Sigmoid colon (tissue), 7 donors: ENCODE data around the gene ISOC2. TPM values are rescaled to one million over a fixed set of nuclear protein-coding genes. Genes with fewer than 3 reads are reported as not detected.

Experiments
- DNase-seq: peaks from one replicate; pipeline ENCODE4 v3.0.0-alpha.2; 2019
- H3K27ac ChIP-seq, 4 donors: fragments of 200-600 bp; sonication (generic); one replicate each; pipeline ENCODE4 v1.5.1; 2016 to 2019; ENCODE audit warnings: mild to moderate bottlenecking in 1 of 4
- H3K27me3 ChIP-seq, 3 donors: fragments of 200-600 bp; sonication (generic); one replicate each; pipeline ENCODE4 v1.5.1; 2019; ENCODE audit warnings: mild to moderate bottlenecking in 1 of 3
- H3K36me3 ChIP-seq, 4 donors: fragments of 200-600 bp; sonication (generic); one replicate each; pipeline ENCODE4 v1.5.1; 2016 to 2019
- H3K4me1 ChIP-seq, 4 donors: fragments of 200-600 bp; sonication (generic); one replicate each; pipeline ENCODE4 v1.5.1; 2017 to 2019
- H3K4me3 ChIP-seq, 4 donors: fragments of 200-600 bp; sonication (generic); one replicate each; pipeline ENCODE4 v1.5.1; 2017 to 2019; ENCODE audit warnings: mild to moderate bottlenecking in 2 of 4, moderate library complexity in 1 of 4
- H3K9me3 ChIP-seq, 4 donors: fragments of 200-600 bp in 3 of 4; sonication (generic) in 3 of 4; one replicate each; pipeline versions ENCODE4 v1.5.1 to v1.6.1; 2013 to 2019
- CTCF ChIP-seq, 4 experiments: fragments of 450-650 bp in 3 of 4; fragments of 200-600 bp in 1 of 4; IDR thresholded peaks; one replicate each; pipeline ENCODE4 v1.5.1; 2016 to 2019; ENCODE audit warnings: antibody characterized with exemption in 4 of 4, mild to moderate bottlenecking in 3 of 4, moderate library complexity in 2 of 4
- EP300 ChIP-seq, 4 donors: sonication (generic); formaldehyde crosslinking; IDR thresholded peaks; one replicate each; pipeline ENCODE4 v1.6.1; 2017; ENCODE audit warnings: antibody characterized with exemption in 4 of 4
- POLR2A ChIP-seq, 2 donors: fragments of 450-650 bp; IDR thresholded peaks; one replicate each; pipeline ENCODE4 v1.6.1; 2016; ENCODE audit warnings: antibody characterized with exemption in 2 of 2, mild to moderate bottlenecking in 2 of 2, moderate library complexity in 2 of 2
- POLR2AphosphoS5 ChIP-seq, 4 donors: sonication (generic); formaldehyde crosslinking; IDR thresholded peaks; one replicate each; pipeline ENCODE4 v1.6.1; 2017; ENCODE audit warnings: antibody characterized with exemption in 4 of 4
- WGBS, 2 donors: extraction: QIAGEN DNeasy Blood & Tissue Kit; methylation state at CpG; one replicate each; pipeline ENCODE4 v1.1.7; 2013; 5-methylcytosine and 5-hydroxymethylcytosine counted together
- intact Hi-C: fragments of 100-400 bp; cut with DNase I; formaldehyde crosslinking; loops from one replicate; pipeline ENCODE4 v1.15.1; 2023
- polyA plus RNA-seq, 3 donors: library from polyadenylated mRNA; stranded (reverse); fragments of 200-250 nt; gene quantifications; one replicate each; pipeline ENCODE4 v1.2.3, GENCODE V29; 2013
- total RNA-seq, 4 donors: library from RNA; depleted of rRNA; stranded (reverse); fragments of >200 nt; gene quantifications; one replicate each; pipeline ENCODE4 v1.1.0, GENCODE V29; 2016
- donor health status: healthy with polysubstance abuse.
- donor health status: Bipolar disorder and iron deficiency.
- donor health status: healthy.

The ISOC2 gene
- total and polyA plus RNA-seq, 7 donors: 90.3 to 173 (median 114) TPM

- H3K4me3 ChIP-seq: peak within 1 kb of the TSS; percentile 60 to 82 (median 64)
- peaks cover 0 to 1% (median 0%) of the 10 kb centered on the region in 4 donors for H3K36me3 ChIP-seq
- DNase-seq: peak; percentile 99
- no peaks in the 10 kb centered on the region for H3K27me3 ChIP-seq
- 1% methylated on average over 61 of the region's 61 CpGs for WGBS, 2 donors
- intact Hi-C loops: no loop called here
- peaks cover 3 to 20% (median 18%) of the 10 kb centered on the region in 4 donors for H3K4me1 ChIP-seq
- no peaks in the 10 kb centered on the region for H3K9me3 ChIP-seq
- H3K27ac ChIP-seq: peak within 1 kb of the TSS; percentile 91 to 97 (median 95)
- no peak for TF ChIP-seq CTCF (IDR thresholded peaks at IDR 0.05)
- TF ChIP-seq POLR2A (IDR thresholded peaks at IDR 0.05): peak; percentile 48 to 72
- peak; percentile 93 to 96 (median 94) for TF ChIP-seq POLR2AphosphoS5 (IDR thresholded peaks at IDR 0.05)
Observed at GRCh38 chr19:55476100-55476775, 14.8 kb upstream of the ISOC2 start, which contains the start of gene ZNF628. Gene ZNF628 (plus strand): TSS chr19:55476617. CDS start chr19:55479911, 3,294 bp downstream.

GRCh38 chr19:55474269-55475265 lies 13.1 kb upstream of the ISOC2 start:
- Histone ChIP-seq H3K4me3 (no peak overlapping the region), H3K9me3 (no peaks in the 10 kb centered on the region), H3K27me3 (no peaks in the 10 kb centered on the region), H3K4me1 (peaks cover 3 to 20% (median 18%) of the 10 kb centered on the region in 4 donors), H3K36me3 (no peaks in the 10 kb centered on the region), H3K27ac (peak overlapping the region in 1 of 4 donors; percentile 19)
- intact Hi-C loops: no loop called here
- DNase-seq: no peak
- TF ChIP-seq POLR2AphosphoS5 (IDR thresholded peaks at IDR 0.05) (no peak), CTCF (IDR thresholded peaks at IDR 0.05) (no peak), EP300 (IDR thresholded peaks at IDR 0.05) (no peak), POLR2A (IDR thresholded peaks at IDR 0.05) (no peak)
- 93% methylated on average over 19 of the region's 19 CpGs for WGBS, 2 donors

- Histone ChIP-seq H3K9me3 (no peaks in the 10 kb centered on the region), H3K4me1 (peaks cover 3 to 19% (median 18%) of the 10 kb centered on the region in 4 donors), H3K4me3 (no peak overlapping the region), H3K36me3 (no peaks in the 10 kb centered on the region), H3K27ac (peak overlapping the region in 1 of 4 donors; percentile 38), H3K27me3 (no peaks in the 10 kb centered on the region)
- no peak for DNase-seq
- WGBS, 2 donors: 78 to 79% methylated on average over 16 of the region's 16 CpGs
- intact Hi-C loops: no loop called here
- TF ChIP-seq EP300 (IDR thresholded peaks at IDR 0.05) (no peak), POLR2A (IDR thresholded peaks at IDR 0.05) (no peak), POLR2AphosphoS5 (IDR thresholded peaks at IDR 0.05) (no peak), CTCF (IDR thresholded peaks at IDR 0.05) (no peak)
Observed at GRCh38 chr19:55473225-55474012, 12.0 kb upstream of the ISOC2 start.

- no peak for TF ChIP-seq EP300 (IDR thresholded peaks at IDR 0.05)
- TF ChIP-seq POLR2A (IDR thresholded peaks at IDR 0.05): no peak
- no peaks in the 10 kb centered on the region for H3K36me3 ChIP-seq
- intact Hi-C loops: no loop called here
- 65 to 84% methylated on average over 8 of the region's 8 CpGs for WGBS, 2 donors
- H3K9me3 ChIP-seq: no peaks in the 10 kb centered on the region
- H3K4me3 ChIP-seq: no peak overlapping the region
- no peaks in the 10 kb centered on the region for H3K27me3 ChIP-seq
- DNase-seq: no peak
- H3K4me1 ChIP-seq: peaks cover 3 to 16% (median 11%) of the 10 kb centered on the region in 4 donors
- H3K27ac ChIP-seq: no peak overlapping the region
Observed at GRCh38 chr19:55472463-55472862, 11.0 kb upstream of the ISOC2 start.
